Hepatocyte (in vitro differentiated cells): ENCODE results near the gene BZW1. TPM values are rescaled to one million over a fixed set of nuclear protein-coding genes. Genes with fewer than 3 reads are reported as not detected.

Experiments used
- DNase-seq: peaks from one replicate; pipeline ENCODE4 v3.0.0-alpha.2; 2016; ENCODE audit warnings: low spot score
- H2AFZ ChIP-seq: fragments of 200-600 bp; sonication (generic); 2 replicates; pipeline ENCODE4 v1.6.0; 2016; ENCODE audit warnings: antibody characterized with exemption, mild to moderate bottlenecking
- H3K27ac ChIP-seq: fragments of 200-600 bp; sonication (generic); 2 replicates; pipeline ENCODE4 v1.5.1; 2016; ENCODE audit warnings: mild to moderate bottlenecking
- H3K27me3 ChIP-seq: fragments of 200-600 bp; sonication (generic); 2 replicates; pipeline ENCODE4 v1.6.1; 2016
- H3K36me3 ChIP-seq: fragments of 200-600 bp; sonication (generic); replicated peaks from 2 replicates; pipeline ENCODE4 v1.5.1; 2016; ENCODE audit warnings: low read depth; ENCODE audit not compliant: insufficient read depth
- H3K4me1 ChIP-seq: fragments of 200-600 bp; sonication (generic); 2 replicates; pipeline ENCODE4 v1.5.1; 2016; ENCODE audit warnings: mild to moderate bottlenecking, moderate library complexity; ENCODE audit not compliant: insufficient read depth
- H3K4me2 ChIP-seq: fragments of 200-600 bp; sonication (generic); 2 replicates; pipeline ENCODE4 v1.6.0; 2016
- H3K4me3 ChIP-seq: fragments of 200-600 bp; sonication (generic); 2 replicates; pipeline ENCODE4 v1.5.1; 2016; ENCODE audit warnings: mild to moderate bottlenecking
- H3K79me2 ChIP-seq: fragments of 200-600 bp; sonication (generic); 2 replicates; pipeline ENCODE4 v1.6.0; 2017; ENCODE audit warnings: mild to moderate bottlenecking
- H3K9me2 ChIP-seq: fragments of 200-600 bp; sonication (generic); replicated peaks from 2 replicates; pipeline ENCODE4 v1.6.0; 2017; ENCODE audit warnings: mild to moderate bottlenecking; ENCODE audit not compliant: insufficient read depth
- H3K9me3 ChIP-seq: fragments of 200-600 bp; sonication (generic); 2 replicates; pipeline ENCODE4 v1.5.1; 2016; ENCODE audit warnings: low read depth, mild to moderate bottlenecking
- H4K20me1 ChIP-seq: fragments of 200-600 bp; sonication (generic); 2 replicates; pipeline ENCODE4 v1.6.0; 2016; ENCODE audit warnings: mild to moderate bottlenecking; ENCODE audit not compliant: insufficient read depth, poor library complexity, severe bottlenecking
- EZH2 ChIP-seq: fragments of 200-600 bp; sonication (generic); IDR thresholded peaks from 2 replicates; pipeline ENCODE4 v1.6.1; 2016; ENCODE audit warnings: antibody characterized with exemption, mild to moderate bottlenecking, borderline replicate concordance
- EZH2phosphoT487 ChIP-seq: fragments of 200-600 bp; sonication (generic); IDR thresholded peaks from one replicate; pipeline ENCODE4 v1.6.1; 2018; ENCODE audit warnings: antibody characterized with exemption, mild to moderate bottlenecking, low read depth, moderate library complexity; ENCODE audit not compliant: unreplicated experiment, severe bottlenecking
- WGBS: methylation state at CpG from one replicate; pipeline ENCODE4 v1.1.6; 2016; ENCODE audit warnings: low lambda C conversion rate; ENCODE audit errors: missing lambda C conversion rate; 5-methylcytosine and 5-hydroxymethylcytosine counted together
- polyA plus RNA-seq: library from polyadenylated mRNA; unstranded; fragments of >200 nt; fragmentation: Nextera tagmentation; extraction: Ambion mirVana; gene quantifications from 2 replicates; pipeline ENCODE4 v1.2.1, GENCODE V29; 2016
- total RNA-seq: library from RNA; depleted of rRNA; stranded (reverse); fragments of >200 nt; gene quantifications from 2 replicates; pipeline ENCODE4 v1.2.3, GENCODE V29; 2014
- TF ChIP-seq, protein P1 (sequence below): fragments of 200-600 bp; sonication (generic); IDR thresholded peaks from 2 replicates; pipeline ENCODE4 v1.5.1; 2016; ENCODE audit warnings: antibody characterized with exemption, mild to moderate bottlenecking; ENCODE audit not compliant: poor library complexity

Gene BZW1
- total and polyA plus RNA-seq, 2 experiments from 2014 or later, result 133 to 237 TPM

DNA sequence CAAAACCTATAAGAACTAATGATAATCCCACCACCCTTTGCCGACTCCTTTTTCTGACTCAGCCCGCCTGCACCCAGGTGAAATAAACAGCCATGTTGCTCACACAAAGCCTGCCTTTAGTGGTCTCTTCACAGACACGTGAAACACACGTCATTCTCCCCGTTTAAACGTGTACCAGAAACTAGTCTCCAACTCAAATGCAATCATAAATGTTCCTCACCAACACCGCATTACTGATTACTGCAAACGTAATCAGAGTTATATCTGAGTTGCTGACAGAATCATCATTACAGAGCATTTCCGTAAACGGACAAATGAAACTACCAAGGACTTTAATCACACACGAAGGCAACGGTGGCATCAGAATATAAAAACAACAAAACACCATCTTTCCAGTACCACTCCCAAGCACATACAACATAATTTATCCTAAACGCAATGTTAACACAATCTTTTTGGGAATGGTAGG is 50.9 kb downstream of the BZW1 start:
- no peaks in the 10 kb centered on the region for H3K9me3 ChIP-seq
- TF ChIP-seq, protein P1, sequence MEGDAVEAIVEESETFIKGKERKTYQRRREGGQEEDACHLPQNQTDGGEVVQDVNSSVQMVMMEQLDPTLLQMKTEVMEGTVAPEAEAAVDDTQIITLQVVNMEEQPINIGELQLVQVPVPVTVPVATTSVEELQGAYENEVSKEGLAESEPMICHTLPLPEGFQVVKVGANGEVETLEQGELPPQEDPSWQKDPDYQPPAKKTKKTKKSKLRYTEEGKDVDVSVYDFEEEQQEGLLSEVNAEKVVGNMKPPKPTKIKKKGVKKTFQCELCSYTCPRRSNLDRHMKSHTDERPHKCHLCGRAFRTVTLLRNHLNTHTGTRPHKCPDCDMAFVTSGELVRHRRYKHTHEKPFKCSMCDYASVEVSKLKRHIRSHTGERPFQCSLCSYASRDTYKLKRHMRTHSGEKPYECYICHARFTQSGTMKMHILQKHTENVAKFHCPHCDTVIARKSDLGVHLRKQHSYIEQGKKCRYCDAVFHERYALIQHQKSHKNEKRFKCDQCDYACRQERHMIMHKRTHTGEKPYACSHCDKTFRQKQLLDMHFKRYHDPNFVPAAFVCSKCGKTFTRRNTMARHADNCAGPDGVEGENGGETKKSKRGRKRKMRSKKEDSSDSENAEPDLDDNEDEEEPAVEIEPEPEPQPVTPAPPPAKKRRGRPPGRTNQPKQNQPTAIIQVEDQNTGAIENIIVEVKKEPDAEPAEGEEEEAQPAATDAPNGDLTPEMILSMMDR, result no peak
- TF ChIP-seq EZH2, result no peak
- TF ChIP-seq EZH2phosphoT487, result no peak
- H4K20me1 ChIP-seq, result peaks cover 60% of the 10 kb centered on the region
- 2% methylated on average over 13 of the region's 13 CpGs for WGBS
- peak; percentile 68 for DNase-seq
- H3K4me2 ChIP-seq, result peak overlapping the region; percentile 90
- no peak overlapping the region for H2AFZ ChIP-seq
- no peaks in the 10 kb centered on the region for H3K9me2 ChIP-seq
- H3K27ac ChIP-seq, result peak overlapping the region; percentile 100
- peaks cover 7% of the 10 kb centered on the region for H3K4me1 ChIP-seq
- H3K79me2 ChIP-seq, result peaks cover 67% of the 10 kb centered on the region
- no peaks in the 10 kb centered on the region for H3K27me3 ChIP-seq
- H3K4me3 ChIP-seq, result peak overlapping the region; percentile 83
- peaks cover 19% of the 10 kb centered on the region for H3K36me3 ChIP-seq

DNA sequence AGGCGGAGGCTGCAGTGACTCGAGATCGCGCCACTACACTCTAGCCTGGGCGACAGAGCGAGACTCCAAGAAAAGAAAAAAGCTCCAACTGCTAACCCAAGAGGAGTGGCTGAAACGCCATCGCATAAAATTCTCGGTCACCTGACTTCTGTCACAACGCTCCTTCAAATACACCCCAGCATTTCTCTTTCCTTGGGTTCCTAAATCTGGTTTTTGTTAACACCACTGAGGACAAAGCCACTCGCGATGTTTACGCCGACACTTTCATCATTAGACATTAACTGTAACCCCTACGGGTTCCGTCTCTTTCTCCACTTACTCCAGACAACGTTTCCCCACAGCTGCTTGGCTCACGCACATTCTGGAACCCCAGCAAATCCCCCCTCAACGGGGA is 52.1 kb downstream of the BZW1 start:
- H4K20me1 ChIP-seq, result peaks cover 48% of the 10 kb centered on the region
- peak; percentile 32 for DNase-seq
- peak overlapping the region; percentile 83 for H3K4me3 ChIP-seq
- peaks cover 55% of the 10 kb centered on the region for H3K79me2 ChIP-seq
- peaks cover 7% of the 10 kb centered on the region for H3K4me1 ChIP-seq
- H3K4me2 ChIP-seq, result peak overlapping the region; percentile 90
- H3K9me3 ChIP-seq, result no peaks in the 10 kb centered on the region
- H3K9me2 ChIP-seq, result no peaks in the 10 kb centered on the region
- WGBS, result under 1% methylated on average over 19 of the region's 19 CpGs
- no peak for TF ChIP-seq EZH2phosphoT487
- TF ChIP-seq, protein P1, result no peak
- TF ChIP-seq EZH2, result no peak
- peak overlapping the region; percentile 48 for H2AFZ ChIP-seq
- H3K36me3 ChIP-seq, result peaks cover 9% of the 10 kb centered on the region
- peak overlapping the region; percentile 100 for H3K27ac ChIP-seq
- no peaks in the 10 kb centered on the region for H3K27me3 ChIP-seq

DNA sequence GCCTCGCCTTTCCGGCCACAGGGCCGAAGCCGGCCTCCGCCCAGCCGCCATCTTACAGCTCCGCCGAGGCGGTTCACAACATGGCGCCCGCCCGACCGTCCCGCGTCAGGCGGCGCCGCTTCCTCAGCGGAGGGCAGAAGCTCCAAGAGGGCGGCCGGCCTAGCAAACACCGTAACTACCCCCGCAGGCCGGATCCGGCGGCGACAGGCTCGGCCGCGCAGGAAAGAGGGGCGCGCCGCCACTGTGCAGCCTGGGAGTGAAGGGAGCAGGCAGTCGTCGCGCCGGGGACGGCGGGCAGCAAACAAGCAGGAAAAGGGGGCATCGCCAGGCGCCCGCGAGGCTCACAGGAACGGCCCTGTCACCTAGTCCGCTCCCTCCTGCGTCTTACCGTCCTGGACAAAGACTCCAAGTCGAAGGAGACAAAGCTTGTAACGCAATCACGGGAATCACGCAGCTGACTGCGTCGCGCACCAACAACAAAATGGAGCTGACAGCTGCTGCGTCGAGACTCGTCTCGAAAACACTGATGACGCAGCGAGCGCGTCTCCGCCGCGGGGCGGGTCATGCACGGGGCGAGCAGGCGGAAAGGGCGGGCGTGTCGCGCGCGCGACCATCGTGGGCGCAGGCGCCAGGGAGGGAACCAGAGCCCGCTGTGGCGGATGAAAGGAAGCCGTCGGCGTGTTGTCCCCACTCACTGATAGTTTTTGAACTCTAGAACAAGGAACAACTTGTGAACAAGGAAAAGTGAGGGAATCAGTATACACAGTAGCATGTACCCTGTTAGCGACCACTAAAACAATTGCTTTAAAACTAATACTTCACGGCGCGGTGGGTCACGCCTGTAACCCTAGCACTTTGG is 52.7 kb downstream of the BZW1 start, which contains the start of gene CLK1:
Gene CLK1, minus strand, starts transcription at position 483 of the 859 bp plus-strand sequence. CDS start 2,796 bp downstream, outside the sequence.
- Histone ChIP-seq H3K4me2 (peak within 1 kb of the TSS; percentile 90), H3K4me1 (peaks cover 7% of the 10 kb centered on the region), H3K36me3 (peaks cover 3% of the 10 kb centered on the region), H3K4me3 (peak within 1 kb of the TSS; percentile 83), H3K79me2 (peaks cover 49% of the 10 kb centered on the region), H3K9me2 (no peaks in the 10 kb centered on the region), H3K27me3 (no peaks in the 10 kb centered on the region), H3K27ac (peak within 1 kb of the TSS; percentile 100), H3K9me3 (no peaks in the 10 kb centered on the region), H4K20me1 (peaks cover 41% of the 10 kb centered on the region), H2AFZ (peak within 1 kb of the TSS; percentile 79)
- TF ChIP-seq EZH2phosphoT487, result no peak
- TF ChIP-seq, protein P1, result no peak
- TF ChIP-seq EZH2, result no peak
- under 1% methylated on average over 89 of the region's 89 CpGs for WGBS
- peak; percentile 96 for DNase-seq
